GM21723 (cell line): ENCODE results near the gene PAN2.
"Not testable (repeated sequence)": the region's sequence is repeated elsewhere in the genome, so short reads cannot be mapped to it uniquely, and the experiment has no call there.

Experiments used
- ATAC-seq: cut with Tn5 transposase; IDR thresholded peaks from one replicate; pipeline ENCODE4 v1.9.1; 2021; ENCODE audit warnings: mild to moderate bottlenecking, moderate library complexity; ENCODE audit not compliant: unreplicated experiment

PAN2 gene

DNA sequence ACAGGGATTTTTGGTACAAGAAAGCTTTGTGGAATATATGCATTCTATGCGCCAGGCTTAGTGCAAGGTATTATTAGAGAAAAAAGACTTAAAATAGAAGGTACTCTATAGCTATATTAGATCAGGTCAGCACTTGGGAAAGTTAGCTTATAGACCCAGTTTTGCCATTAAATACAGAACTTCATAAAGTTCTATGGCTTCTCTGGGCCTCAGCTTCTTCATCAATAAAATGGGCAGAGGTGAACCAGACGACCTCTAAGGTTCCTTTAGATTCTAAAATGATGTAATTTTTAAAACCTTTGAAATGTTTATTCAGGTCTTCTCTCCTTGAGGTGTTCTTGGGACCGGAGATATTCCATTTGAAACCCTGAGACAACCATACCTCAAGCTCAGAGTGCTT lies 25.1 kb downstream of the PAN2 start:
- no peak for ATAC-seq

- ATAC-seq, result no peak
These were observed 26.4 kb downstream of the PAN2 start for GRCh38 chr12:56307221-56307965.

GRCh38 chr12:56304872-56305590 lies 28.8 kb downstream of the PAN2 start:
- no peak for ATAC-seq

DNA sequence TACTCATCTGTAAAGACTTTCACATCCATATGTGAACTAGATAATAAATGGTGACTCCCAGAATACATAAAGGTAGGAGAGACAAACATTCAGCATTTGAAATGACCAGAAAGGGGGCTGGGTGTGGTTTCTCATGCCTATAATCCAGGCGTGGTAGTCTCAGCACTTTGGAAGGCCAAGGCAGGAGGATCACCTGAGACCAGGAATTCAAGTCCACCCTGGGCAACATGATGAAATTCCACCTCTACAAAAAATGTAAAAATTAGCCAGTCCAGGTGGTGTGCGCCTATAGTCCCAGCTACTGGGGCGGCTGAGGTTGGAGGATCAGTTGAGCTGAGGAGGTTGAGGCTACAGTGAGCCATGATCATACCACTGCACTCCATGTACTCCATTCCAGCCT lies 29.5 kb downstream of the PAN2 start:
- ATAC-seq, result no peak

DNA sequence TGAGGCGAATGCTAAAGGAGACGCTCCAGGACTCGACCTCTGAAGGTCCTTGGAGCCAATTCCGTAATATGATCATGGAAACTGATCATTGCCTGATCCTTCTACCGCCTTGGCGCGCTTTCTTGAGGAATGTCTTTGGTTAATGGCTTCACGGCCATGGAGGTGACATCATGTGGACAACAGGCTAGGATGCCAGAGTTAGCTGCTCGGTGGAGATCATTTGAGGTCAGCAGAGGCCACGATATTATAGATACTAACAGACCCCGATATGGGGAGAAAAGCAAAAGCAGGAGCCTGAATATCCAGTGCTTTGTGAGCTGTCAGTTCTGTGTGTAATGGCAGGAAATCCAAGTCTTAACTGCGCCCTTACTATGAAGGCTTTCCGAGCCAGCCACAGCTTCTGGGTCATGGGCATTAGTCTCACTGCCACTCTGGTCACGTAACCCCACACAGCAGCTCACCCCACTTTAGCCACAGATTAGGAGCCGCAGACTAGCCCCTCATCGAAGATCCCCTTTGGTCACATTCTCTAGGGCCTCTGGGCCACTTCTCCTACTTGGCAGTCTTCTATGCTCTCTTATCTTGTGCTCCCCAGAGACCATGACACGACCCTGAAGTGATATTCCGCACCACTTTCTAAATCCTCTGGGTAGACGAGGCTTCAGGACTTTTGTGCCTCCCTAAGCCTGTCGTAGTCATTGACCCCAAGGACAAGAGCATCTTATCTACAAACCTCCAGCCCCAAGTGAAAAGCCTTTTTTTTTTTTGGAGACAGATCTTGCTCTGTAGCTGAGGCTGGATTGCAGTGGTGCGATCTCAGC lies 32.9 kb downstream of the PAN2 start:
- ATAC-seq, result no peak

DNA sequence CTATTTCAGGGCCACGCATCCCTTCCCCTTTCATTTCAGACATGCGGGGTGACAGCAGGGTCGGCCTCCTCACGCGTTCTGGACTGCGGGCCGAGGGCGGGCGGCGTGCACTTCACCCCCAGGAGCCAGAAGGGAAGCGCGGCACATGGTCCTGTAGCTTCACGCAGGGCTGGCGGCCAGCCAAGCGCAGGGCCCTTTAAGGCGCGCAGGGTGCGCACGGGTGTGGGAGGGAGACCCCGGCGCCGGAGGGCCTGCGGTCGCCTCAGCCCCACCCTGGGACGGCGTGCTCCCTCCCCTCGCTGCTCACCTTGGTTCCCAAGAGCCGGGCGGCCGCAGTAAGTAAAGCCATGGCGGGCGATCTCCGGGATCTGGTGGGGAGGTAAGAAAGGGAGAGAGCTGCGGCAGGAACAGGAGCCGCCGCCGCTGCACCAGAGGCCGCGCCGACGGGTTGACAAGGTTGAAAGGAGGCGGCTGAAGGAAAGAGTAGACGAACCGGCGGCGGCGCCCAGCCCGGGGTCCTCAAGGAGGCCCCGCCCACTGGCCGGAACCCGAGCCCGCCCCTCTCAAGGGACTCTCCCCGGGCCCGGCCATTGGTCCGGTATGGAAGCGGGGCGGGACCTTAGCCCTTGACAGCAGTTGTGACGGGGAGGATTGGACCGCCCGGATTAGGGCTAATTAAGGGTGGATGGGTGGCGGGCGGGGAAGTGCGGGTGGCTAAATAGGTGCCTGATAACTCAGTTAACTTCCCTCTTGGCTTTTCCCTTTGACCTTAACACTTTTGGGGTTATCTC lies 33.8 kb downstream of the PAN2 start, which contains the start of gene CS:
CS (minus strand) TSS at position 478 of the 791 bp plus-strand sequence; CDS start at position 349, 129 bp downstream.
- ATAC-seq, result peak; percentile 89

- no peak for ATAC-seq
These were observed 34.4 kb downstream of the PAN2 start for GRCh38 chr12:56299308-56299852.

DNA sequence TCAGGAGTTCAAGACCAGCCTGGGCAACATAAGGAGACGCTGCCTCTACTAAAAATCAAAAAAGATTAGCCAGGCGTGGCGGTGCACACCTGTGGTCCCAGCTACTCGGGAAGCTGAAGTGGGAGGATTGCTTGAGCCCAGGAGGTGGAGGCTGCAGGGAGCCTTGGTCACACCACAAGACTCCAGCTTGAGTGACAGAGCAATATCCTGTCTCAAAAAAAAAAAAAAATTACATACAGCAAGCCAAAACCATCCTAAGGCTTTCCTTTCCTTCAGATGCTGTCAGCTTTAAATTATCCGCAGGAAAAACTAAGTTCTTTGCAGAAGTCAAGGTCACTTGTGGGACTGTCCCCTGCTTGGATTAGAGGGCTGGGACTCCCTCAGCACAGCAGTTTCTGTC lies 35.0 kb downstream of the PAN2 start:
- no peak for ATAC-seq

DNA sequence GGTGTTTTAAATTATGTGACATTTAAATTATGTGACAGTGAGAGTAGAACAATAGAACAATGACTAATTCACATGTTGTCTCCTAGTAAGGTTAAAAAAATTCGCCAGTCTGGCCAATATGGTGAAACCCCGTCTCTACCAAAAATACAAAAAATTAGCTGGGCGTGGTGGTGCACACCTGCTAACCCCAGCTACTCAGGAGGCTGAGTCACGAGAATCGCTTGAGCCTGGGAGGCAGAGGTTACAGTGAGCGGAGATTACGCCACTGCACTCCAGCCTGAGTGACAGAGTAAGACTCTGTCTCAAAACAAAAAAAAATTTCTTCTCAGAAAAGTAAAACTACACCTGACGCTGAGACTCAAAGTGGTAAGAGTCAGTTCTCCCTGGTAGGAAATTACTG lies 36.4 kb downstream of the PAN2 start:
- no peak for ATAC-seq

DNA sequence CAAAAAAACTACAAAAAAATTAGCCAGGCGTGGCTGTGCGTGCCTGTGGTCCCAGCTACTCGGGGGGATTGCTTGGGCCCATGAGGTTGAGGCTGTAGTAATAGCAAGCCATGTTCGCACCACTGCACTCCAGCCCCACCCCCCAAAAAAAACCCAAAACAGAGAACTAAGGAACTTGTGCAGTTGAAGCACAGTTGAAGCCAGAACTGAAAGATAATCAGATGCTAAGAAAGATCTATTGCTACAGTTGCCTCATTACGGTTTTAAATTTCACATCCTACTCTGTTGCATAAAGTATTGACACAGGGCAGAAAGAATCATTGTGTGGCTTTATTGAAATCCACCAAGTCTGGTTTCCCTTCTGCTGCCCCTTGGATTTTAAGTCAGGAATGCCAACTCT lies 37.5 kb downstream of the PAN2 start:
- ATAC-seq, result no peak

DNA sequence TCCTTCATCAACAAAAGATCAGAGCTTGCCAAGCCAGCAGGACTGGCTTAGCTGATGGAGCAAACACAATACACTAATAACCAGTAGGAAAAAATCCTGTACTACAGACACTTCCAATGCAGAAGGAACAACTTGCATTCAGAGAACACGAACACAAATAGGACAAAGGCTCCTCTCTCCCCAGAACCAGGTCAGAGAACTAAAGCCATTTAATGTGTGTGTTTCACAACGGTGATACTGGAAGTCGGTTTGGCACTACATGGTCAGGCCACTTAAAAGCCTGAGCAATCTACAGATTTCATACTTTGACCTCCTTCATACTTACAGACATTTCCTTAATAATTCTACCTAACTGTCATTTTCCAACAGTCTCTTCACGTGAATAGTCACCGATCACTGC lies 40.0 kb downstream of the PAN2 start:
- no peak for ATAC-seq

GRCh38 chr12:56288705-56289387 lies 45.0 kb downstream of the PAN2 start:
- ATAC-seq, result no peak

GRCh38 chr12:56286044-56286830 lies 47.6 kb downstream of the PAN2 start:
- no peak for ATAC-seq

- not testable (repeated sequence) for ATAC-seq
These were observed 49.5 kb downstream of the PAN2 start for GRCh38 chr12:56284263-56284662.

DNA sequence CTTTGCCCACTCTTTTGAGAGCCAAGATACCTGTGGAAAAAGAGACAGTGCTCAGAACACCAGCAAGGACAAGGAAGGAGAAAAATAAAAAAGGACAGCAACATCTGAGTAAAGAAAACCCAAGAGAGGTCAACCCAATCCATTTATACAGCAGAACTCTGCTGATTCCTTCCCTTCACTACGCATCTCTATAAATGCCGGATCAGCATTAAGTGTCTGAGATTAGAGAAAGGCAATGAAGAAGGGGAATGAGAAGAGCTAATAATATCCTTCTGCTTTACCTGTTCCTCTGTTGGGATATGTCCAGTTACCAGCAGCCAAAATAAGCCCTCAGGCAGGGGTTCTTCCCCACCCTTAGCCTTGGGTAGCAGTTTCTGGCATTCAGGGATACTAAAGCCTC lies 51.2 kb downstream of the PAN2 start:
- ATAC-seq, result no peak

DNA sequence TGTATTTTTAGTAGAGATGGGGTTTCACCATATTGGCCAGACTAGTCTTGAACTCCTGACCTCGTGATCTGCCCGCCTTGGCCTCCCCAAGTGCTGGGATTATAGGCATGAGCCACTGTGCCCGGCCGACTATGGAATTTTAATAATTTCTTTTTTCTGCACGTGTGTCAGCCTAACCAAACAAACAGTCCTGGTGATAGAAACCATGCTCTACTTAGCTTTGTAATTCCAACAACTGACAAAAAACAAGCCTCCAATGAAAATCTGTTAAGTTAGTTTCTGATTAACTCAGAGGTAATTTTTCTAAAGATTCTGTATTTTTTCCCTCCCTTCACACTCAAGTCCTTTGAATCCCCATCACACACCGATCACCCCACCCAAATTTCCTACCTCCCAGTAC lies 51.8 kb downstream of the PAN2 start:
- ATAC-seq, result no peak

DNA sequence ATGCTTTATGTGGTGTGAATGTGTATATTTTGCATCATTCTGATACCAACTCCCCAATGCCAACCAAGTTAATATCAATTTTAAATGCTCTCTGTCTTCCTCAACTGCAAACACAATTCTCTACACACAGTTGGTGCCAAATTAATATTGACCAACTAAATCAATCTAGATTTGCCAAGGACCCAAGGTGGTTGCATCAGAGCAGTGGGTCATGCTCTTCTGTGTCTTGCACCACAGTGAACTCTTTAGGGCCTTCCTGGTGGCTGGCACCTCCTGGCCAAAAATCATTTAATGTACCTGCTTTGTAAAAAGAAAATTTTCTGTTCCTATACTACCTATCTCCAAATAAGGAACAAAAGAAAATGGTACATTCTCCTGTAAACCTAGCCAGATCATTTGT lies 53.0 kb downstream of the PAN2 start:
- ATAC-seq, result no peak

DNA sequence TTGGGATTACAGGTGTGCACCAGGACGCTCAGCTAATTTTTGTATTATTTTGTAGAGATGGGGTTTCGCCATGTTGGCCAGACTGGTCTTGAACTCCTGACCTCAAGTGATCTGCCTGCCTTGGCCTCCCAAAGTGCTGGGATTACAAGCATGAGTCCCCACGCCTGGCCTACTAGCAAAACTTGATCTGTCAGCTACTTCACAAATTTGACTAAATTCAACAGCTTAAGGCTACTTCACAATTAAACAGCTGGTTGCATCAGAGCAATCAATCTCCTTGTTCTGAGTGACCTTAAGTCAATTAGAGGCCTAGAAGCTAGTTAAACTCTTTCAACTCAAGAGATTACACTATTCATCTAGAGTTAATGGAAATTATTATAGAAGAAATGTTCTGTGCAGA lies 54.9 kb downstream of the PAN2 start:
- ATAC-seq, result no peak

DNA sequence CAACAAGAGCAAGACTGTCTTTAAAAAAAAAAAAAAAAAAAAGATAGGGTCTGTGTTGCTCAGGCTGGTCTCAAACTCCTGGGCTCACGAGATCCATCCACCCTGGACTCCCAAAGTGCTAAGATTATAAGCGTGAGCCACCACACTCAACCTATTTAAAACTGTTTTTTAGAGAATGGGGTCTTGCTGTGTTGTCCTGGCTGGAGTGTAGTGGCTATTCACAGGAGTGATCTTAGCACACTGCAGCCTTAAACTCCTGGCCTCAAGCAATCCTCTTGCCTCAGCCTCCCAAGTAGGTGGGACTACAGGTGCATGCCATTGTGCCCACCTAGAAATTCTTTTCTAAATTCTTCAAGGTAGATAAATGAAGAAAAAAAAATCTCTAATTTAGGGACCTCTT lies 59.5 kb downstream of the PAN2 start:
- ATAC-seq, result no peak
